GM20000 (cell line): ENCODE data around the gene KIF6.

Experiments used
- DNase-seq: peaks from one replicate; pipeline ENCODE4 v3.0.0; 2012; ENCODE audit warnings: low spot score
- TF ChIP-seq, protein P1 (sequence below): IDR thresholded peaks from 2 replicates; pipeline ENCODE4 v1.5.1; 2012; ENCODE audit warnings: mild to moderate bottlenecking, control low read depth; ENCODE audit errors: extremely low read depth, missing control alignments

Gene KIF6

GRCh38 chr6:39638126-39638822 lies 86.9 kb downstream of the KIF6 start:
- TF ChIP-seq, protein P1, sequence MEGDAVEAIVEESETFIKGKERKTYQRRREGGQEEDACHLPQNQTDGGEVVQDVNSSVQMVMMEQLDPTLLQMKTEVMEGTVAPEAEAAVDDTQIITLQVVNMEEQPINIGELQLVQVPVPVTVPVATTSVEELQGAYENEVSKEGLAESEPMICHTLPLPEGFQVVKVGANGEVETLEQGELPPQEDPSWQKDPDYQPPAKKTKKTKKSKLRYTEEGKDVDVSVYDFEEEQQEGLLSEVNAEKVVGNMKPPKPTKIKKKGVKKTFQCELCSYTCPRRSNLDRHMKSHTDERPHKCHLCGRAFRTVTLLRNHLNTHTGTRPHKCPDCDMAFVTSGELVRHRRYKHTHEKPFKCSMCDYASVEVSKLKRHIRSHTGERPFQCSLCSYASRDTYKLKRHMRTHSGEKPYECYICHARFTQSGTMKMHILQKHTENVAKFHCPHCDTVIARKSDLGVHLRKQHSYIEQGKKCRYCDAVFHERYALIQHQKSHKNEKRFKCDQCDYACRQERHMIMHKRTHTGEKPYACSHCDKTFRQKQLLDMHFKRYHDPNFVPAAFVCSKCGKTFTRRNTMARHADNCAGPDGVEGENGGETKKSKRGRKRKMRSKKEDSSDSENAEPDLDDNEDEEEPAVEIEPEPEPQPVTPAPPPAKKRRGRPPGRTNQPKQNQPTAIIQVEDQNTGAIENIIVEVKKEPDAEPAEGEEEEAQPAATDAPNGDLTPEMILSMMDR, result no peak
- DNase-seq, result no peak

GRCh38 chr6:39634646-39635341 lies 90.4 kb downstream of the KIF6 start:
- TF ChIP-seq, protein P1, result no peak
- DNase-seq, result no peak

DNA sequence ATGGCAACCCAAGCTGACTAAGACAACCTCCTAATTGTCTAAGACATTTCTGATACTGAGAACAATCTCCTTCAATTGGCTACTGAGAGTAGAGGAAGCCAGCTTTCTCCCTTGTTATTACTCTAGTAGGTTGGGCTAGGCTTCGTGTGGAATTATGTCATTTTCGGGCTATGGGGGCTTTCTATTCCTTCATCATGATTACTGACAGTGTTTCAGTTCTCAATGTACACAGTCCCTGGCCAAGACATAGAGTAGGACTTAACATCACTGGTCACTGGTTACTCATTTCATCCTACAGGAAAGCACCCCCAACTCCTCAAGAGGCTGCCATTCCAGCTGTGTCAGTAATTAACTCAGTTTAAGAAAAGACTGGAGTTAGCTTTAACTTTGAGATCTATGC lies 100.0 kb downstream of the KIF6 start:
- DNase-seq, result no peak
- TF ChIP-seq, protein P1, result no peak

DNA sequence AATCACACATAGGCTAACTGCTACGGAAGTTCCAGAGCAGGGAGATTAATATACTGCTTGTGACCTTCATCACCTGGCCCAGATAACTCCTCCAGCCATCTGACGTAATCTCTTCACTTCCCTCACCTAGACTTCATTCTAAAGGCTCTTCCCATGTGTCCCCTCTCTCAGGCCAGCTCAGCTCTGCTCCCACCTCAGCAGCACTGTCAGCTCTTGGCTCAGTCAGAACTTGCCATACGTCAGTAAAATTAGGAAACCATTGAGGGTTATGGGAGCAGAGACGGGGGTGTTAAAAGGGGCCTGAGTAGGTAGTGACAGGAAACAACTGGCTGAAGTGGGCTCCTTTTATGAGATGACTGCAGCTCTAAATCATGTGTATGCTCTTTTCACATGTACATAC lies 101.5 kb downstream of the KIF6 start:
- TF ChIP-seq, protein P1, result no peak
- DNase-seq, result no peak

GRCh38 chr6:39617520-39617919 lies 107.7 kb downstream of the KIF6 start:
- TF ChIP-seq, protein P1, result no peak

DNA sequence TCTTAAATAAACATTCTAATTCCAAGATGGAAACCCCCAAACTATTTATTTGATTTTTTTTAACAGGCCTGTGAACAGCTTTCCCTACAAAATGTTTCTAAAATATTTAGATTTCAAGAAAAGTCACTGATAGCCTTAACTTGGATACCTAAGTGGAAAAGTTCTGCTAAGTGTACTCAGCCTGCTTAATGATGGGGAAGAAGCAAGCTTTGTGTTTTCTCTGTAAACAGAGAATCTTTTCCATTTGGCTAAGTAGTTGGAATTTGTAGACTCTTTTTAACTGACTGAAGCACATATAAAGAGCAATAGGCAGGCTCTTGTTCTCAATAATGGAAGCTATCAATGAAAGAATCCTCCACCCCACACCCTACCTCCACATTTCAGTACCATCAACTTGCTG lies 108.2 kb downstream of the KIF6 start:
- no peak for DNase-seq
- TF ChIP-seq, protein P1, result no peak

More at GRCh38 chr6:39617520-39617919, 107.7 kb downstream of the KIF6 start:
- no peak for DNase-seq

GRCh38 chr6:39615622-39616021 lies 109.6 kb downstream of the KIF6 start:
- no peak for DNase-seq
- TF ChIP-seq, protein P1, result no peak
